ENCODE data around the gene GIPC3. TPM values are rescaled to one million over a fixed set of nuclear protein-coding genes. Genes with fewer than 3 reads are reported as not detected.

The GIPC3 gene
- total RNA-seq, 2 donors from 2014 or later, result 0.36 to 1.9 TPM

DNA sequence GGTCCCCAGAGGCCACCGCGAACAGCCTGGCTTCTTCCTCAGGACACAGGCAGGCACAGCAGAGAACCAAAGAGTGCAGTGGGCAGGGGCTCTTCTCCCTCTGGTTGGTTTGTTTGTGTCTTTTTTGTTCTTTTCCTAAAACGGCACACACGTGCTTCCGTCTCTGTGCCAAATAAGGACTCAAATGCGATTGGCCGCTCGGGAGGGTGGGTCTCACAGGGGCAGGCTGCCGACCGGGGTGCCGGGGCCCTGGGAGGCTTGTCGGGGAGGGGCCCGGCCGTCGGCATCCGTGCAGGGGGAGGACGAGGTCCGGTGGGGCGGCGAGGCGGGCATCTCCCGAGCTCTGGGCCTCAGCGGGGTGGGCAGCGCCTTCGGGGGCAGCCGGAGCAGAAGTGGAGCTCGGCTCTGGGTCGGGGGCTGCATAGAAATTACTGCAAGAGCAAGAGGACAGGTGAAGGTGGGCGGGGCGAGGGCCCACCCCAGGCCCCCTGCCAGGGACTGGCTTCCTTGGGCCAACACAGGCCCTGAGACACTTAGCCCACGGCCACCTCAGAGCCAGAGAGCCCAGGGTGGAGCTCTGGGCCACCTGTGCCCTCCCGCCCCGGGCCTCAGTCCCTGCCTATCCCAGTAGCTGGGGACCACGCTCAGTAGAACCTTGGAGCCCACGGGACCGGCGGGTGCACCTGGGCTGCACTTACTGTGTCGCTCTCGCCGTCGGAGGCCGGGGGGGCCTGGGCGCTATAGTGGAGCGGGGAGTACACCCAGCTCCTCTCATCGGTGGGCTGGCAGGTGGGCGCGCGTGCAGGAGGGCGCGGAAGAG is 47.7 kb downstream of the GIPC3 start:
- H3K27me3 ChIP-seq (replicated peaks; ENCODE audit: insufficient read depth), result no peaks in the 10 kb centered on the region
- H3K27ac ChIP-seq, result no peak overlapping the region
- WGBS, result 76% methylated on average over 49 of the region's 50 CpGs
- H3K36me3 ChIP-seq, result no peaks in the 10 kb centered on the region
- no peaks in the 10 kb centered on the region for H3K9me3 ChIP-seq
- TF ChIP-seq POLR2AphosphoS5 (IDR thresholded peaks at IDR 0.05), result no peak
- TF ChIP-seq, protein P1, sequence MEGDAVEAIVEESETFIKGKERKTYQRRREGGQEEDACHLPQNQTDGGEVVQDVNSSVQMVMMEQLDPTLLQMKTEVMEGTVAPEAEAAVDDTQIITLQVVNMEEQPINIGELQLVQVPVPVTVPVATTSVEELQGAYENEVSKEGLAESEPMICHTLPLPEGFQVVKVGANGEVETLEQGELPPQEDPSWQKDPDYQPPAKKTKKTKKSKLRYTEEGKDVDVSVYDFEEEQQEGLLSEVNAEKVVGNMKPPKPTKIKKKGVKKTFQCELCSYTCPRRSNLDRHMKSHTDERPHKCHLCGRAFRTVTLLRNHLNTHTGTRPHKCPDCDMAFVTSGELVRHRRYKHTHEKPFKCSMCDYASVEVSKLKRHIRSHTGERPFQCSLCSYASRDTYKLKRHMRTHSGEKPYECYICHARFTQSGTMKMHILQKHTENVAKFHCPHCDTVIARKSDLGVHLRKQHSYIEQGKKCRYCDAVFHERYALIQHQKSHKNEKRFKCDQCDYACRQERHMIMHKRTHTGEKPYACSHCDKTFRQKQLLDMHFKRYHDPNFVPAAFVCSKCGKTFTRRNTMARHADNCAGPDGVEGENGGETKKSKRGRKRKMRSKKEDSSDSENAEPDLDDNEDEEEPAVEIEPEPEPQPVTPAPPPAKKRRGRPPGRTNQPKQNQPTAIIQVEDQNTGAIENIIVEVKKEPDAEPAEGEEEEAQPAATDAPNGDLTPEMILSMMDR (IDR thresholded peaks at IDR 0.05), result no peak
- H3K4me1 ChIP-seq (replicated peaks), result no peaks in the 10 kb centered on the region
- H3K4me3 ChIP-seq, result no peak overlapping the region
- intact Hi-C loops (cut with DNase I), result no loop called here
- no peak for DNase-seq (ENCODE audit: low spot score)

DNA sequence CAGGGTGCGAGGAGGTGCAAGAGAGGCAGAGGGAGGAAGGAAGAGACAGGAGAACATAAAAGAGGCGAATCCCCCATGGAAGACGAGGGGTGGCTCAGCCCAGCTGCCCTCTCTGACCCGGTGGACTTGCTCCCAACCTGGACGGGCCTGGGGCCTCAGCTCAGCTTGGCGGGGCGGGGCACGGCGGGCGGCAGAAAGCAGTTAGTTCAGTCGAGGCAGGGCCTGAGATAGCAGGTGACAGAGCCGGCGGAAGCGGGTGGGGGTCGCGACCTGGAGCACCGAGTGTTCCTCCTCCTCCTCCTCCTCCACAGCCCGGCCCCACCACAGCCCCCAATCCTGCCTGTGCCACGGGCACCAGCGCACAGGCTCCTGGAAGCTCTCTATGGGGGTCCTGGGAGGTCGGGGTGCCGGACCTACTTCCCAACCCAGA is 48.3 kb downstream of the GIPC3 start:
- DNase-seq (ENCODE audit: low spot score), result no peak
- intact Hi-C loops (cut with DNase I), result no loop called here
- Histone ChIP-seq H3K27me3 (replicated peaks; ENCODE audit: insufficient read depth) (no peaks in the 10 kb centered on the region), H3K36me3 (no peaks in the 10 kb centered on the region), H3K9me3 (no peaks in the 10 kb centered on the region), H3K4me3 (no peak overlapping the region), H3K27ac (no peak overlapping the region), H3K4me1 (replicated peaks) (no peaks in the 10 kb centered on the region)
- WGBS, result 90% methylated on average over 22 of the region's 22 CpGs
- TF ChIP-seq, protein P1 (IDR thresholded peaks at IDR 0.05), result no peak
- TF ChIP-seq POLR2AphosphoS5 (IDR thresholded peaks at IDR 0.05) (no peak), POLR2A (IDR thresholded peaks at IDR 0.05) (no peak)

DNA sequence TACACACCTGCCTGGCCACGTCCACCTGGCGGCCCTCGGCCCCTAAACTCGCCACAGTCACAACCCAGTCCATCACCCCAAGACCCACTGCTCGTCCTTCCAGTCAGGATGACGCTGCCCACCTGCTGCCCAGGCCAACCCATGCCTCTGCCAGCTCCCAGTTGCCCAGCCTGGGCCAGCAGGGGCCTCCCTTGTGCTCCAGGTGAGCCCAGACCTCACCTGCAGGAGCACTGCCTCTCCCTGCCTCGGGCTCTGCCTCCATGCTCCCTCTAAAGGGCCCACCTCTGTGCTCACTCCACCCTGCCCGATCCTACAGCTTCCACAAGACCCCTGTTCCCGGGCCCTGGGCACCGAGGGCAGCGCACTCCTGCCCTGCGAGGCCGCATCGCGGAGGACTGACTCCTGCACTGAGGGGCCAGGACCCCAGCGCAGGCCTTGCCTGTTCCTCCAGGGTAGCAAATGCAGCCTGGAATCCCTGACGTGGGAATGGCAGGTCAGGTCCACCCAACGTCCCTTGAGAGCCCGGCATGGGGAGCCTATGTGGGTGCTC is 49.3 kb downstream of the GIPC3 start:
- intact Hi-C loops (cut with DNase I), result no loop called here
- H3K36me3 ChIP-seq, result peaks cover 0 to 7% of the 10 kb centered on the region in 2 donors
- H3K27me3 ChIP-seq (replicated peaks; ENCODE audit: insufficient read depth), result no peaks in the 10 kb centered on the region
- WGBS, result 98% methylated on average over 15 of the region's 19 CpGs
- no peak overlapping the region for H3K27ac ChIP-seq
- no peak for DNase-seq (ENCODE audit: low spot score)
- H3K4me1 ChIP-seq (replicated peaks), result no peaks in the 10 kb centered on the region
- H3K9me3 ChIP-seq, result no peaks in the 10 kb centered on the region
- TF ChIP-seq, protein P1 (IDR thresholded peaks at IDR 0.05), result no peak
- no peak for TF ChIP-seq POLR2AphosphoS5 (IDR thresholded peaks at IDR 0.05)
- no peak for TF ChIP-seq POLR2A (IDR thresholded peaks at IDR 0.05)
- H3K4me3 ChIP-seq, result no peak overlapping the region

DNA sequence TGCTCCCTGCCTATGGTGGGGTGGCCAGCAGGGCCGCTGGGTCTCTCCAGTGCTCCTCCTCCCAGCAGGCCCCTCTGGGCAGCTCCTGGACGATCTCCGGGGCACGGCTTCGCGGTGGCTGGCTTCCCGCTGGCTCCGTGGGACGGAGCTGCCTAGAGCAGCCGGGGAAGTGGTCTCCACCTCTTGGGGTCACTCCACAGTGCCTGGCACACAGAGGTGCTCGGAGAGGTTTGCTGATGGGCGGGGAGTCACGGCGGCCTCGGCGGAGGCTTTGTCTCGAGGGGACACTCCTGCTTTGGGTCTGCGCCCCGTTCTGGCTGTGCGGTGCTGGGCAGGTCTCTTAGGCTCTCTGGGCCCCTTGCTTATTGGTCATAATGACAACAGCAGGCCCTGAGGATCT is 51.2 kb downstream of the GIPC3 start:
- intact Hi-C loops (cut with DNase I), result no loop called here
- H3K27ac ChIP-seq, result no peak overlapping the region
- no peaks in the 10 kb centered on the region for H3K4me1 ChIP-seq (replicated peaks)
- DNase-seq (ENCODE audit: low spot score), result no peak
- peaks cover 0 to 7% of the 10 kb centered on the region in 2 donors for H3K36me3 ChIP-seq
- H3K4me3 ChIP-seq, result no peak overlapping the region
- 87% methylated on average over 18 of the region's 20 CpGs for WGBS
- TF ChIP-seq, protein P1 (IDR thresholded peaks at IDR 0.05), result no peak
- TF ChIP-seq POLR2A (IDR thresholded peaks at IDR 0.05) (no peak), POLR2AphosphoS5 (IDR thresholded peaks at IDR 0.05) (no peak)
- no peaks in the 10 kb centered on the region for H3K9me3 ChIP-seq
- no peaks in the 10 kb centered on the region for H3K27me3 ChIP-seq (replicated peaks; ENCODE audit: insufficient read depth)

DNA sequence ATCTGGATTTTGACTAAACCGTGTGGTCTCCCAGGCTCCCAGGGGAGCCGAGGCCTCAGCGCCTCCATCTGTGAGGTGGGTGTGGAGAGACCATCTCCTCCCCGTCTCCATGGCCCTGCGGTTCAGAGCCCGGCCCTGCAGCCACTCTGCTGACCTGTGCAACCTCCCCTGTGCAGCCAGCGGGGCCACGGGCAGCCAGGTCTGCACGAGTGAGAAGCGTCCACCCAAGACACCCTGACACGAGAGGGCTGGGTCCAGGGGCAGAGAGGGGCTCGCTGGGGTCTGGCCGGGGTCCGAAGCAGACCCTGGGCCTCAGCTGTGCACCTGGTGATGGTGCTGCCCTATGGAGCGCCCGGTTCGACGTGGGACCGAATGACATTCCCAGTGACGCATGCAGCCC is 51.7 kb downstream of the GIPC3 start:
- Histone ChIP-seq H3K27me3 (replicated peaks; ENCODE audit: insufficient read depth) (no peaks in the 10 kb centered on the region), H3K4me3 (no peak overlapping the region), H3K27ac (no peak overlapping the region), H3K9me3 (no peaks in the 10 kb centered on the region), H3K36me3 (peaks cover 0 to 7% of the 10 kb centered on the region in 2 donors), H3K4me1 (replicated peaks) (no peaks in the 10 kb centered on the region)
- 92% methylated on average over 19 of the region's 20 CpGs for WGBS
- DNase-seq (ENCODE audit: low spot score), result no peak
- intact Hi-C loops (cut with DNase I), result no loop called here
- TF ChIP-seq POLR2AphosphoS5 (IDR thresholded peaks at IDR 0.05), result no peak
- TF ChIP-seq, protein P1 (IDR thresholded peaks at IDR 0.05), result no peak
- no peak for TF ChIP-seq POLR2A (IDR thresholded peaks at IDR 0.05)

Data from prostate gland (tissue), 2 donors.